AG09309 (cell line): ENCODE data around the gene BABAM2.

Source experiments
- DNase-seq: peaks from one replicate; pipeline ENCODE4 v3.0.0-alpha.2; 2010; ENCODE audit warnings: low read depth
- H3K4me3 ChIP-seq: 2 replicates; pipeline ENCODE4 v1.5.1; 2011; ENCODE audit warnings: mild to moderate bottlenecking, low read depth, low read length, moderate library complexity; ENCODE audit not compliant: control insufficient read depth
- CTCF ChIP-seq: IDR thresholded peaks from 2 replicates; pipeline ENCODE4 v1.5.1; 2011; ENCODE audit warnings: mild to moderate bottlenecking, low read depth, low read length, inconsistent platforms; ENCODE audit not compliant: insufficient read depth, control insufficient read depth; ENCODE audit errors: missing control alignments

BABAM2 gene

GRCh38 chr2:28202719-28203118 lies 312.2 kb downstream of the BABAM2 start:
- no peak for TF ChIP-seq CTCF
- H3K4me3 ChIP-seq: no peak overlapping the region
- DNase-seq: no peak

- TF ChIP-seq CTCF: no peak
- no peak for DNase-seq
These were observed 316.2 kb downstream of the BABAM2 start for GRCh38 chr2:28206762-28207161.

GRCh38 chr2:28209261-28209691 lies 318.7 kb downstream of the BABAM2 start:
- TF ChIP-seq CTCF: no peak
- no peak for DNase-seq
- H3K4me3 ChIP-seq: no peak overlapping the region

More at GRCh38 chr2:28206762-28207161, 316.2 kb downstream of the BABAM2 start:
- no peak overlapping the region for H3K4me3 ChIP-seq

GRCh38 chr2:28209864-28210263 lies 319.3 kb downstream of the BABAM2 start:
- no peak overlapping the region for H3K4me3 ChIP-seq
- no peak for TF ChIP-seq CTCF
- no peak for DNase-seq

- no peak overlapping the region for H3K4me3 ChIP-seq
- TF ChIP-seq CTCF: no peak
- no peak for DNase-seq
These were observed 320.0 kb downstream of the BABAM2 start for GRCh38 chr2:28210535-28210934.

GRCh38 chr2:28216331-28216730 lies 325.8 kb downstream of the BABAM2 start:
- TF ChIP-seq CTCF: no peak
- no peak overlapping the region for H3K4me3 ChIP-seq
- no peak for DNase-seq

- H3K4me3 ChIP-seq: no peak overlapping the region
- TF ChIP-seq CTCF: no peak
- DNase-seq: no peak
These were observed 326.7 kb downstream of the BABAM2 start for GRCh38 chr2:28217042-28217740.
